Naive thymus-derived CD8-positive, alpha-beta T cell (primary cell): Measurements from ENCODE around the gene FMN2. TPM values are rescaled to one million over a fixed set of nuclear protein-coding genes. Genes with fewer than 3 reads are reported as not detected.
"Not testable (repeated sequence)": the region's sequence is repeated elsewhere in the genome, so short reads cannot be mapped to it uniquely, and the experiment has no call there.

Source experiments
- ATAC-seq, 2 donors: fragments of 150-1000 bp; cut with Tn5 transposase in 1 of 2; sonication (Bioruptor Pico), chemical (Tn5 transposase) in 1 of 2; 1 replicate in 1 of 2; 2 replicates in 1 of 2; pipeline ENCODE4 v1.10.0; 2021; ENCODE audit warnings: mild to moderate bottlenecking in 2 of 2, moderate library complexity in 2 of 2
- POLR2A ChIA-PET: fragments of 350-600 bp; sonication (Branson Sonifier 250); formaldehyde crosslinking; loops from one replicate; lab custom pipeline; 2021; ENCODE audit warnings: antibody characterized with exemption; lab: Charles Lee
- DNase-seq, 10 donors: peaks; one replicate each; pipeline versions ENCODE4 v3.0.0 to v3.0.0-alpha.2; 2020 to 2022
- H3K27ac Mint-ChIP-seq, 10 donors: one replicate each; pipeline ENCODE4 v1.8.0; 2020 to 2022; ENCODE audit warnings: mild to moderate bottlenecking in 10 of 10, mixed read lengths in 10 of 10, moderate library complexity in 4 of 10, inconsistent platforms in 1 of 10
- H3K27me3 Mint-ChIP-seq, 5 donors: one replicate each; pipeline ENCODE4 v1.8.0; 2021 to 2022; ENCODE audit warnings: mixed read lengths in 5 of 5
- H3K36me3 Mint-ChIP-seq, 3 donors: one replicate each; pipeline ENCODE4 v1.8.0; 2020 to 2022; ENCODE audit warnings: mixed read lengths in 3 of 3, mild to moderate bottlenecking in 2 of 3, inconsistent platforms in 1 of 3
- H3K4me1 Mint-ChIP-seq, 4 donors: one replicate each; pipeline ENCODE4 v1.8.0; 2021 to 2022; ENCODE audit warnings: mixed read lengths in 4 of 4
- H3K4me3 Mint-ChIP-seq, 10 donors: one replicate each; pipeline ENCODE4 v1.8.0; 2020 to 2022; ENCODE audit warnings: mild to moderate bottlenecking in 10 of 10, mixed read lengths in 10 of 10, moderate library complexity in 6 of 10, inconsistent platforms in 1 of 10
- H3K9me3 Mint-ChIP-seq, 9 donors: one replicate each; pipeline ENCODE4 v1.8.0; 2020 to 2022; ENCODE audit warnings: mixed read lengths in 9 of 9, mild to moderate bottlenecking in 3 of 9, inconsistent platforms in 1 of 9, moderate library complexity in 1 of 9
- polyA plus RNA-seq, 3 donors: library from polyadenylated mRNA; unstranded; fragments of 300-500 nt; fragmentation: Illumina TruSeq; gene quantifications; one replicate each; pipeline ENCODE4 v1.2.3, GENCODE V29; 2021
- total RNA-seq, 8 experiments: library from RNA in 2 of 8; stranded (reverse) in 2 of 8; gene quantifications; one replicate each; pipeline ENCODE4 v1.2.3 and lab custom pipeline; 2021 to 2026

FMN2 gene
- total and polyA plus RNA-seq, 5 experiments from 2014 or later = not detected

DNA sequence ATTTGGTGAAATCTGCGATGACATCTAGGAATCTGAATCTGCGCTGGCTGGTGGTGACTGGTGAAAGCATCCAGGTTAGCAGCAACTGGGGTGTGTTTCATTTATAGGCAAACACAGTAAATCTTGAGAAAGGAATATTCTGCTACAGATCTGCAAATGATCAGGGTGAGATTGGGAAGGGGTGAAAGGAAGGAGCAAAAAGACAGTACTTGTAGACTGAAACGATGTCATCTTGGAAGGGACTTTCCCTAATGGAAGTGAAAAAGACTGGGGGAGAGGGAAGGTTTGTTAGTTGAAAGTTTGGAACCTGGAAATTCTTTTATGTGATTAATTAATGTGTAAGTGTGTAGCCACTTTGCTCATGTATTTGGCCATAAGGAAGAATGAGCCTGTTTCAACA is 228.3 kb downstream of the FMN2 start:
- POLR2A ChIA-PET = no interaction called here

DNA sequence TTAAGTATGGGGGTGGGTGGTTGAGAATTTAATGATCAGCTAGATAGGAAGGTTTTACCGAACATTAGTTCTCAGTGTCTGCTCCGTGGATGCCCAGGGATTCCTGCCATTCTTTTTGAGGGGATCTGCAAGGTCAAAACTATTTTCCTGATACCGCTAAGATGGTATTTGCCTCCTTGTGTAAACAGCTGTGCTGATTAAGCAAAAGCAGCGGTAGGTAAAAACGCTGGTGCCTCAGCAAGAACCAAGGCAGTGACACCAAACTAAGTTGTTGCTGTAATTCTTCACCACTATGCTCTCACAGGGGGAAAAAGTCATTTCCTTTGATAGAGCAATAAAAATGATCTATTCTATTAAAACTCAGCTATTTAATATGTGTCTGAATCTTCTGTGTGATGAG is 229.0 kb downstream of the FMN2 start:
- ATAC-seq = no peak
- H3K4me1 Mint-ChIP-seq = peaks cover 0 to 2% (median 0%) of the 10 kb centered on the region in 4 donors
- POLR2A ChIA-PET = no interaction called here
- H3K4me3 Mint-ChIP-seq = no peak overlapping the region
- no peak for DNase-seq
- H3K27me3 Mint-ChIP-seq = peaks cover 0 to 14% (median 2%) of the 10 kb centered on the region in 5 donors
- no peaks in the 10 kb centered on the region for H3K36me3 Mint-ChIP-seq
- H3K9me3 Mint-ChIP-seq = peaks cover 0 to 33% (median 6%) of the 10 kb centered on the region in 9 donors
- no peak overlapping the region for H3K27ac Mint-ChIP-seq

More for the DNA sequence above, 228.3 kb downstream of the FMN2 start:
- H3K4me3 Mint-ChIP-seq = no peak overlapping the region
- no peak overlapping the region for H3K27ac Mint-ChIP-seq
- peaks cover 0 to 2% (median 0%) of the 10 kb centered on the region in 4 donors for H3K4me1 Mint-ChIP-seq
- ATAC-seq = no peak
- H3K9me3 Mint-ChIP-seq = peaks cover 0 to 33% (median 6%) of the 10 kb centered on the region in 9 donors
- peaks cover 0 to 14% (median 2%) of the 10 kb centered on the region in 5 donors for H3K27me3 Mint-ChIP-seq
- no peak for DNase-seq
- no peaks in the 10 kb centered on the region for H3K36me3 Mint-ChIP-seq

DNA sequence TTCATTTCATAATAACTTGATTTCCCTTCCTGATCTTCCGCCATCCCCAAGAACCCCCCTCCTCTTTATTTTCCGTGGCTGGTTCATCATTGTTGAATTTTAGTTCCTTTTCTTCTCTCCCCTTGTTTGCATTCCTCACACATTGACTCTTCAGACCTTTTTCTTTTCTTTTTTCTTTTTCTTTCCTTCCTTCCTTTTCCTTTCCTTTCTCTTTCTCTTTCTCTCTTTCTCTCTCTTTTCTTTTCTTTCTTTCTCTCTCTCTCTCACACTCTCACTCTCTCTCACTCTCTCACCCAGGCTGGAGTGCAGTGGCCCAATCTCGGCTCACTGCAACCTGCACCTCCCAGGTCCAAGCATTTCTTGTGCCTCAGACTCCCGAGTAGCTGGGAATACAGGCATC is 231.3 kb downstream of the FMN2 start:
- DNase-seq = no peak
- Mint-ChIP-seq H3K4me3 (no peak overlapping the region), H3K27ac (no peak overlapping the region), H3K9me3 (peaks cover 0 to 33% (median 4%) of the 10 kb centered on the region in 9 donors), H3K36me3 (no peaks in the 10 kb centered on the region), H3K27me3 (peaks cover 0 to 14% (median 2%) of the 10 kb centered on the region in 5 donors), H3K4me1 (no peaks in the 10 kb centered on the region)
- no peak for ATAC-seq
- POLR2A ChIA-PET = no interaction called here

DNA sequence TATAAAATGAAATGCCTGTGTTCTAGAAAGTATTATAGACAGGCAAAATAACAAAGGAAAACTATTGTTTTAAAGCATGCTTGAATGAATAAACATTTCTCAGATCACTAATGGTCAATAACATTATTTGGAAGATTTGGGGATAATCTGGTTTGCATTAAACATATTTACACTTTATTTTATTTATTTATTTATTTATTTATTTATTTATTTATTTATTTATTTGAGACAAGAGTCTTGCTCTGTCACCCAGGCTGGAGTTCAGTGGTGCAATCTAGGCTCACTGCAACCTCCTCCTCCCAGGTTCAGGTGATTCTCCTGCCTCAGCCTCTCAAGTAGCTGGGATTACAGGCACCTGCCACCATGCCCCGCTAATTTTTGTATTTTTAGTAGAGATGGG is 236.7 kb downstream of the FMN2 start:
- H3K9me3 Mint-ChIP-seq = peaks cover 0 to 11% (median 2%) of the 10 kb centered on the region in 9 donors
- H3K36me3 Mint-ChIP-seq, H3K27ac Mint-ChIP-seq, H3K4me1 Mint-ChIP-seq, ATAC-seq, H3K27me3 Mint-ChIP-seq, H3K4me3 Mint-ChIP-seq, POLR2A ChIA-PET: not testable (repeated sequence)
- DNase-seq = peak in 1 of 10 donors; percentile 56

DNA sequence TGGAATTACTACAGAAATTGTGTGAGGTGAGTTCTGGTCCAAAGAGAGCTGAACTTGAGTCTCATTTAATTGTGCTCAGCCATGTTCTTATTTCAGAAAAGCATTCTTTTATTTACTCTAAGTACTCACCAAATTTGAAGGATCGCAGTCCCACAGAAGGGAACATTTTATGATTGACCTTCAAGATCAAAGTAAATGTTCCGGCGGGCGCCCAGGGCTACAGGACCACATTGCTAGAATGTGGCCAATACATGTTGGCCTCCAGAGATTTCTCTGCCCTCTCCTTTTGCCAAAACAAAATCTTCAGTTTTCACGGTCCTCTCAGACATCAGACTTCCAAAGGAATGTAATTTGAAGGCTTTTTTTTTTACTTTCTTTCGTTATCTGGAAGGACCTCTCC is 237.8 kb downstream of the FMN2 start:
- no peaks in the 10 kb centered on the region for H3K4me1 Mint-ChIP-seq
- DNase-seq (no peak), ATAC-seq (no peak)
- peaks cover 0 to 5% (median 0%) of the 10 kb centered on the region in 9 donors for H3K9me3 Mint-ChIP-seq
- H3K27ac Mint-ChIP-seq = no peak overlapping the region
- peaks cover 0 to 3% (median 1%) of the 10 kb centered on the region in 5 donors for H3K27me3 Mint-ChIP-seq
- POLR2A ChIA-PET = no interaction called here
- H3K4me3 Mint-ChIP-seq = no peak overlapping the region
- no peaks in the 10 kb centered on the region for H3K36me3 Mint-ChIP-seq

DNA sequence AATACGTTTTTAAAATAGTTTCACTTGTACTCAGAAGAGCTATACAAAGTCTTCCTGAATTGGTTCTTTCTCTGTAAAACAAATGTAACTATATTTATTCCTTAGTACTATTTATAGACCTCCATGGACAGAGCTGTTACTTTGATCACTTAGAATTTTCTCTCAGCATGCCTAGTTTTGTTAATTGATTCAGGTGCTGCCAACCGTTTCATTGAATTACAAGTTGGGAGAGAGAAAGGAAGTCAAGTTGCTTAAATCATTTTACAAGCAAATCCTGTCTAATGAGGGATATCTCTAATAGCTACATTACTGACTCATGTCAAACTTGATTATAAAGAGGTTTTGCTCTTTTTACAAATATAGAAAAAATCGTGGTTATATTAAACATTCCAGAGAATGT is 241.0 kb downstream of the FMN2 start:
- H3K27me3 Mint-ChIP-seq = no peaks in the 10 kb centered on the region
- ATAC-seq (no peak), DNase-seq (no peak)
- H3K36me3 Mint-ChIP-seq = no peaks in the 10 kb centered on the region
- H3K27ac Mint-ChIP-seq = no peak overlapping the region
- POLR2A ChIA-PET = no interaction called here
- H3K4me3 Mint-ChIP-seq = no peak overlapping the region
- no peaks in the 10 kb centered on the region for H3K4me1 Mint-ChIP-seq
- peaks cover 0 to 2% (median 0%) of the 10 kb centered on the region in 9 donors for H3K9me3 Mint-ChIP-seq

DNA sequence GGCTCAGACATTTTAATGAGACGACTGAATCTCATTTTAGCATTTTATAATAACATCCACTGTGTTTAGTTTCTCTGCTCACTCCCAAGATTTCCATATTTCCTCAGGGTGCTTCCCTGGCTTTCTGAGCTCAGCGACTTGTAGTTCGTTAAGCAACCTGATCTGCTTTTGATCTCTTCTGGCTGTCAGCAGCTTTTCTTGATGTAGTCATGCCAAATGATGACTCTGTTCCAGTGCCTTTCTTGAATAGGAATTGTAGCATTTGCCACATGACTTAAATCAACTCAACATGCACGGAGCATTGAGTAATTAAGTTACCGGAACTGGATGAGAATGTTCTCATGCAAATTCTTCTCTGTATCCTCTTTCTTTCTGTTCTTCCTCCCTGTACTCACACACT is 246.1 kb downstream of the FMN2 start:
- no peak for DNase-seq
- POLR2A ChIA-PET = no interaction called here
- Mint-ChIP-seq H3K27ac (no peak overlapping the region), H3K4me3 (no peak overlapping the region), H3K4me1 (no peaks in the 10 kb centered on the region), H3K9me3 (peaks cover 0 to 4% (median 0%) of the 10 kb centered on the region in 9 donors), H3K27me3 (peaks cover 0 to 8% (median 0%) of the 10 kb centered on the region in 5 donors), H3K36me3 (no peaks in the 10 kb centered on the region)
- ATAC-seq = no peak

DNA sequence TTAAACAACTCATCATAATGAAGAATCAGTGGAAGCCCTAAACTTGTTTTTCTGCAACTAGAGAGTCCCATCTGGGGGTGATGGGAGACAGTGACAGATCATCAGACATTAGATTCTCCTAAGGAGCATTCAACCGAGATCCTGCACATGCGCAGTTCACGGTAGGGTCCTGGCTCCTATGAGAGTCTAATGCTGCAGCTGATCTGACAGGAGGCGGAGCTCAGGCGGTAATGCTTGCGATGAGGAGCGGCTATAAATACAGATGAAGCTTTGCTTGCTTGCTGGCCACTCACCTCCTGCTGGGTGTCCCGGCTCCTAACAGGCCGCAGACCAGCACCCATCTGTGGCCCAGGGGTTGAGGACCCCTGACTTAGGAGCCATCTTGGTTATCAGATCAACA is 247.2 kb downstream of the FMN2 start:
- Mint-ChIP-seq H3K36me3 (no peaks in the 10 kb centered on the region), H3K4me3 (no peak overlapping the region), H3K9me3 (peaks cover 0 to 4% (median 0%) of the 10 kb centered on the region in 9 donors), H3K27ac (no peak overlapping the region), H3K27me3 (peaks cover 0 to 8% (median 0%) of the 10 kb centered on the region in 5 donors), H3K4me1 (no peaks in the 10 kb centered on the region)
- no peak for ATAC-seq
- no peak for DNase-seq
- POLR2A ChIA-PET = no interaction called here

DNA sequence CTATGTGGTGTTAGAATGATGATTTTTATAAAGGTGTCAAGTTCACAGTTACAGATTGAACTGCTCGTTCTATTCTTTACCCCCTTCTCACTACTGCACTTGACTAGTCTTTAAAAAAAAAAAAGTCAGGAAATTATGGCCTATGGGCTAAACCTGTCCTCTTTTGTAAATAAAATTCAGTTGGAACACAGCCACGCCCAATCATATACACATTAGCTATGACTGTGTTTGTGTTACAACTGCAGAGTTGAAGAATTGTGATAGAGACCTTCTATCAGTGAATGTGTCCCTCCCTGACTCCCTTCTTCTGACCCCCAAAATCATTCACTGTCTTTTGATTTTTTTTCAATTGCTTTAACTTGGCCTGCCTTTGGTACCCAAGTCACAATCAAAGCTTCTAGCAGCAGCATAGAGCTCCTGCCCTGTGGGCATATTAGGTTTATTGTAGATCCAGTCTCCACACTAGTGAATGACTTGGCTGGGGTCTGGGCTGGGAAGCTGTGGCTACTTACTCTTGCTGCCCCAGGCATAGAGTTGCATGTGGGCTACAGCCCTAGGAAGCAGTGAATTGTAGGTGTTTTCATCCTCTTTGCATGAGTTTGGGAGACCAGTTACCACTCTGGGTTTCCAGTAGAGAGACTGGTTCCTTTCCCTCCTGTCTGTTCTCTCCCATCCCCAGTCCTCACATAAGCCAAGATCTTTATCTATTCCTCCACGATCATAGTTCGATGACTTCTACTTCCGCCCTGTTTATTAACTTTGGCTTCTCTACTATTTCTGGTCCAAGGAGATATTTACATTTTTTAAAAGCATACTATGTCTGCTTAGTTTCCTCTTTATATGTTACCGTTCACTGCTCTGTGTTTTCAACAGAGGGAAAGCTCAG is 249.9 kb downstream of the FMN2 start:
- ATAC-seq = no peak
- POLR2A ChIA-PET = no interaction called here
- no peak overlapping the region for H3K4me3 Mint-ChIP-seq

DNA sequence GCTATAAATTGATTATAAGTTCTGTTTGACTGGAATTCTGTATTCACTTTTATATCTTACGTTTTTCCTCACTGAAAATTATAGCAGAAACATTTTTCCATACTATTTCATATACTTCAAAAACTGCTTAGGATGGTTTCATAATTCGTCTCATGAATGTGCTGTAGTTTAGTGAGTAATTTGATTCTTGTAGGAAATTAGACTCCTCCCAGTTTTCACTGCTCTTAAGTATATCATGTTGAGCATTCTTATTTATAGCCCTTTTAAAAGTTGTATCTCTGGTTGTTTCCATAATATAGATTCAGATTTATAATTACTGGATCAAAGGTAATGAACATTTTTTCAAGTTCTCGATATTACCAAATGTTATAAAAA is 250.6 kb downstream of the FMN2 start:
- Mint-ChIP-seq H3K4me3 (no peak overlapping the region), H3K27ac (no peak overlapping the region), H3K27me3 (peaks cover 0 to 8% (median 0%) of the 10 kb centered on the region in 5 donors), H3K4me1 (no peaks in the 10 kb centered on the region), H3K36me3 (no peaks in the 10 kb centered on the region), H3K9me3 (peaks cover 0 to 4% (median 0%) of the 10 kb centered on the region in 9 donors)
- POLR2A ChIA-PET = no interaction called here
- DNase-seq (no peak), ATAC-seq (no peak)

More for the DNA sequence above, 249.9 kb downstream of the FMN2 start:
- no peaks in the 10 kb centered on the region for H3K36me3 Mint-ChIP-seq
- H3K9me3 Mint-ChIP-seq = peaks cover 0 to 4% (median 0%) of the 10 kb centered on the region in 9 donors
- no peak for DNase-seq
- no peak overlapping the region for H3K27ac Mint-ChIP-seq
- peaks cover 0 to 8% (median 0%) of the 10 kb centered on the region in 5 donors for H3K27me3 Mint-ChIP-seq
- no peaks in the 10 kb centered on the region for H3K4me1 Mint-ChIP-seq

DNA sequence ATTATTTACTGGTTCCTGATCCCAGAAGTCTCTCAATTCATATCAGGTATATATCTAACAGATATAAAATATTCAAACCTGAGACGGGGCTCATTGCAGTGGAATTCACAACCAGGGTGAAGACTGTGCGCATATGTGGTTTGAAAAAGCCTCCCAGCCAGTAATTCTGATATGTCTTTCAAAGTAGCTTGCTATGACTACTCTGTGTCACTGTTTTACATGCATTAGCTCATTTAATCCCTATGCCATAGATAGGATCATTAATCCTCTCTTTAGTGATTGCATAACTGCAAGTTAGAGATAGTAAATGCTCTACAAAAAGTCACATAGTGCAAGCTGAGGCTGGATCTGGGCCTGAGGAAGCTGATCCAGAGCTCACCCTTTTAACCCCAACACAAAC is 251.4 kb downstream of the FMN2 start:
- POLR2A ChIA-PET = no interaction called here
- Mint-ChIP-seq H3K27me3 (peaks cover 0 to 8% (median 0%) of the 10 kb centered on the region in 5 donors), H3K4me1 (no peaks in the 10 kb centered on the region), H3K27ac (no peak overlapping the region), H3K36me3 (no peaks in the 10 kb centered on the region), H3K9me3 (peaks cover 0 to 6% (median 0%) of the 10 kb centered on the region in 9 donors), H3K4me3 (no peak overlapping the region)
- DNase-seq = no peak
- ATAC-seq = no peak

DNA sequence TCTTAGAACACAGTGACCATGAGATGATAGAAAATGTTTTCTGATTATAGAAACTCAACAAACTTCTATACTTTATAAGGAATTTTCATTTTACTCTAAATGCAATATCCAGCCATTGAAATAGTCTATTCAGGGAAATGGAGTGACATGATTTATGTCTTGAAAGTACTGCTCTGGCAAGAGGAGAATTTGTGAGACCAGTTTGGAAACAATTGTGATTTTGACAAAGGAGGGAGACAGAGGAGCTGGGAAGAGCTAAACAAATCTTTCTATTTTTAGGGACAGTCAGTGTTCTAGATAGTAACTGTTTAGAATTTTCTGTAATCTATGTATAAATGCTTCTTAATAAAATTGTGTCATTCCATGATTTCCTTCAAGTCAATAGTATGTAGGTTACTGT is 252.3 kb downstream of the FMN2 start:
- Mint-ChIP-seq H3K4me3 (no peak overlapping the region), H3K27me3 (peaks cover 0 to 8% (median 0%) of the 10 kb centered on the region in 5 donors), H3K36me3 (no peaks in the 10 kb centered on the region), H3K9me3 (peaks cover 0 to 7% (median 2%) of the 10 kb centered on the region in 9 donors), H3K4me1 (no peaks in the 10 kb centered on the region), H3K27ac (no peak overlapping the region)
- ATAC-seq (no peak), DNase-seq (no peak)
- POLR2A ChIA-PET = no interaction called here

DNA sequence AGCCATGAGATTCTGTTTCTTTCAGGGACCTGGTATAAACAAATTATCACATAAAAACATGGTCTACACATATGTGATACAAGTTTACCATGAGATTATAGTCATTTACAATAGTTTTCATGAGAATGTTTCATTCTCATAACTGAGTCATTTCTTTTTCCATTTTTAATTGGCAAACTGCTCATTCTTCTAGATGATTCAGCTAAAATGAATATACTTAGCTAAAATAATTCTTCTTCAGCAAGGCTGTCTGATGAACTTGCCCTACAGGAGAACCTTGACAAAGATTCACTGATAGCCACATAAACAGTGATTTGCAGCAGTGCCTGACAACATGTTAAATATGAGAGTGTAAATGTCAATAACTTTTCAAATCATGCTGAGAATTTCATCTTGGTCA is 253.2 kb downstream of the FMN2 start:
- POLR2A ChIA-PET = no interaction called here
- Mint-ChIP-seq H3K27me3 (peaks cover 0 to 8% (median 0%) of the 10 kb centered on the region in 5 donors), H3K4me1 (no peaks in the 10 kb centered on the region), H3K27ac (no peak overlapping the region), H3K4me3 (no peak overlapping the region), H3K9me3 (peaks cover 0 to 7% (median 2%) of the 10 kb centered on the region in 9 donors), H3K36me3 (no peaks in the 10 kb centered on the region)
- ATAC-seq (no peak), DNase-seq (no peak)
